NCI-H187 (cell line): ENCODE results near the gene HRH3.

Experiments used
- DNase-seq, 2 experiments: peaks; one replicate each; lab custom pipeline; 2025; lab: John Stamatoyannopoulos, UW

The HRH3 gene

GRCh38 chr20:62243906-62244515 lies 23.9 kb upstream of the HRH3 start:
- no peak for DNase-seq

GRCh38 chr20:62243106-62243505 lies 23.0 kb upstream of the HRH3 start:
- DNase-seq, result no peak

DNA sequence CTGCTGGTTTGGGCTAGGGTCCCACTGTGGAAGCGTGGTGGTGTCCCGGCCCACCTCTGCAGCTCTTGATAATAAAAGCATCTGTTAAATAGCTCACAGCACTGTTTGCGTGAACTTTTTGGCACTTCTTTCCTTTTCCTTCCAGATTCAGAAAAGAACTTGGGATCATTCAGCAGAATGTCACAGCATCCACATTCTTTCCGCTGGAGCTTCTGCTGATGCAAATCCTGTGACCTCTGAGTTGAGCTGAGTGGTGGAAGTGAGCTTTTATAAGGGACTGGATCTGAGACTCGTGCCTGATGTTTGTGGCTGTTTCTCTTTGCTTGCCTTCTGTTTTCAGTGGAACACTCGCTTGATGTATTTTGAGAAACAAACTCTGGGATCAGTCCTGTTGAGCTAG lies 22.1 kb upstream of the HRH3 start:
- DNase-seq, result no peak

GRCh38 chr20:62241506-62241905 lies 21.4 kb upstream of the HRH3 start:
- DNase-seq, result no peak

GRCh38 chr20:62240020-62240685 lies 20.1 kb upstream of the HRH3 start:
- no peak for DNase-seq

- DNase-seq, result no peak
These were observed 19.3 kb upstream of the HRH3 start for GRCh38 chr20:62239278-62239879.

DNA sequence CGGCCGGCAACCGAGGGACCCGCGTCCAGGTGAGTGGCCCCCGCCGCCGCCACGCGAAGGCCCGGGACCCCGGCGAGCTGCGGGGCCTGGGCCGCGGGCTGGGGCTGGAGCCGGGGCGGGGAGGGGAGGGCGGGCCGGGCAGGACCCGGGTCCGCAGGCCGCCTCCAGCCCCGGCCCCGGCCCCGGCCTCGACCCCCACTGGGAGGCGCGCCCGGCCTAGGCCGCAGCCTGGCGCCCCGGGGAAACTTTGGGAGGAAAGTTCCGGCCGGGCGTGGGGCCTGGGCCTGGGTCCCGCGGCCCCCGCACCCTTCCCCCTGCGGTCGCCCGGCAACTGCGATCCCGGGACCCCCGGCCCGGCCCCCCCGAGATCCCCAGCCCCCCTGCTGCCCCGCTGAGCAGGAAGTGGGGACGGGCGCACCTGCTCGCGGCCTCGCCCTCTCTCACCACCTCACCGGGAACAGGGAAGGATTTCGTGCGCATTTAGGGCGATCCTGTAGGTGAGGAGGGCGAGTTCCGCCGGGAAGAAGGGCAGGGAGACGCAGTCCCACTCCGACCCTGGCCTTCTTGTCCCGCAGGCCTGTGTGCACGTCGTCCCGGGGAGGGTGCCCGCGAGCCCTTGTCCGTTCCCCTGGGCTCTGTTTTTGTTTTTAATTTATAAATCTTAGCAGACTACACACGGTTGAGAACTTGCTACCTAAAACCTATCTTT lies 18.6 kb upstream of the HRH3 start:
- peak in 1 of 2 experiments; percentile 43 for DNase-seq

GRCh38 chr20:62237801-62238568 lies 17.9 kb upstream of the HRH3 start, which contains the start of gene OSBPL2:
Gene OSBPL2 (plus strand): TSS chr20:62238521. CDS start chr20:62256185, 17,664 bp downstream.
- peak; percentile 99 for DNase-seq

DNA sequence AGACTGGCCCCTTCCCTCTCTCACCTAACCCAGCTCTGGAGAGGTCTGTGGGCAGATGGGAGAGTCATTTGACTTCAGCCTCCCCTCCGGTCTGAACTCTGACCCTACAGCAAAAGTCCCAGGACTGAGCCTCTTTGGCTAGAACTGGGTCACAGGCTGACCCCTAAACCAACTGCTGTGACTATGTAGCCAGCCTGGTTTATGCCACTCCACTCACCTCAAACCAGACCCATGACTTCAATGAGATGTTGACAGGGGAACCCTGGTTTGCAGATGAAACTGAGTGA lies 17.4 kb upstream of the HRH3 start:
- no peak for DNase-seq

DNA sequence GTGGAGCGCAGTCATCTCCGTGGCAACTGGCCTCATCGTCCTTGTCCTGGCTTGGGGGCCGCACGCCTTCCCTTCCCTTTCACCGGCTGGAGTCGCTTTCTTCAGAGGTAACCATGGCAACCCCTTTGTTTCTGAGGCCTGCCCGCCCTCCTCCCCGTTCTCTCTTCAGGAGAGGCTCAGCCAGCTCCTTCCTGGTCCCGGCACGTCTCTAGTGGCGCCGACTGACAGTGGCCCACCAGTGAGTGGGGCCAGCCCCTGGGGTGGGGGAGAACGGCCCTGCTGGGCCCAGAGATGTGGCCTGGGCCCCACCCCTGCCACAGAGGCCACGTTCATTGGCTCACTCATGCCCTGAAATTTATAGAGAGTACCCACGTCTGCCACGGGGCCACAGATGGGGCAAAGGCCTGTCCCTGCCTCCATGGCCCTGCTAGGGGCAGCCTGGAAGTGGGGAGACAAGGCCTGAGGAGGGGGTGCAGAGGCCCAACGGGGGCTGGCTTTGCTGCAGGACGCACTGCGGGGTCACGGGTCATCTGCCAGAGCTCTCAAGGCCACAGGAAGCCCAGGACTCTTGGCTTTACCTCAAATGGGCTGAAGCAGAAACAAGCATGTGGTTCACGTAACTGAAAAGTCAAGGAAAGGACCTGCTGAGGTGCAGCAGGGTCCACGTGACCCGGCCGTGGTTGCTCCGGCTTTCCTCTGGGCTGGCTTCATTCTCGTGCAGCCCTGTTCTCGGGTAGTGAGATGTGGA lies 16.9 kb upstream of the HRH3 start:
- DNase-seq, result no peak

- DNase-seq, result no peak
These were observed 16.1 kb upstream of the HRH3 start for GRCh38 chr20:62236200-62236599.

DNA sequence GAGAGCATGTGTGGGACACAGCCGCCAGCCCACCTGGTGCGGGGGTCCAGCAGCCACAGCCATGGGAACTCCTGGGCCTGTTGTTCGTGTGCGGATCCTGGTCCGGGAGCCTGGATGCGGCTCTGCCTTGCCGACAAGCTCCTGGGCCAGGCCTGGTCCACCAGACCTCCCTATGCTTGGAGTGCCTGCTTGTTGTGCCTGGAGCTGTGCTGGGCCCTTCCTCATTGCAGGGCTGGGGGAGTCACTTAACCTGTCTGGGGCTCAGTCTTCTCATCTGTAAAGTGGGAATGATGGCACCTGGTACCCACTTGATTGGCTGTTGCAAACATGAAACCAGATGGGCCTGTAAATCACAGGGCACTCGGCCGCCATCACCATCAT lies 15.7 kb upstream of the HRH3 start:
- no peak for DNase-seq

GRCh38 chr20:62235001-62235776 lies 15.1 kb upstream of the HRH3 start:
- DNase-seq, result no peak

GRCh38 chr20:62234339-62234738 lies 14.3 kb upstream of the HRH3 start:
- DNase-seq, result no peak

GRCh38 chr20:62233684-62234083 lies 13.6 kb upstream of the HRH3 start:
- no peak for DNase-seq

DNA sequence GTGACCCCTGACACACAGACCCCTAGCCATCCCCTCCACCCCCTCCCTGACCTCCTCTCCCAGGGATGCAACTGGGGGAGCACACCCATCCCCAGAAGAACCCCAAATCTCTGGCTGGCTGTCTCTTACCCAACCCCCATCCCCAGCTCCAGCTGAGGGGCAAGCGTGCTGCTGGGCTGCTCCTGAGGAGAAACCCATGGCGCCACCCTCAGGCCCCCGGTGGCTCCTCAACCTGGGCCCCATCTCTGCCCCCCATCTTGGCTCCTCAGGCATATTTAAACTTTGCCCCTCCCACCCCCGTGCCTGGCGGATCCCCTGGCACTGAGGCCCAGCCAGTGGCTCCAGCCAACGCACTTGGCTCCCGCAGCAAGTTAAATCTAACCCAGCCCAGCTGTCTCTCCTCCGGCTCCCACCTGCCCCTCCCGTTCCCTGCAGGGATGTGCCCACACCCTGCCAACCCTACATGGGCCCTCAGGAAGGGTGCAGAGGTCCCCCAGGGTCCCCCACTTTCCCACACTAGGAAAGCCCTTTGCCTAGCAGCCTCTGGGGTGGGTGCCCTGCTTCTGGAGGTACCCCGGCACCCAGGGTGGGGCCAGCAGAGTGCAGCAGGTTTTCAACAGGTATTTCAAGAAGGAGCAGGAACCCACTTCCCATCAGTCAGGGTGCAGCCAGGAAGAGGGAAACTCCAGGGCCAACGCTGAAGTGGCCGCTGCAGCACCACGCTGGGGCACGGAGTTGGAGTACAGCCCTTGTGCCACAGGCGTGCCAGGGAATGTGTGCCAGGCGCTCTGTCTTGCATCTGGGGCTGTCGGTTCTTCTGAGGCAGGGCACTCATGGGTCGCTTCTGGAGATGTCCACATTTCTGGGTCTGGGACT lies 12.9 kb upstream of the HRH3 start:
- no peak for DNase-seq

DNA sequence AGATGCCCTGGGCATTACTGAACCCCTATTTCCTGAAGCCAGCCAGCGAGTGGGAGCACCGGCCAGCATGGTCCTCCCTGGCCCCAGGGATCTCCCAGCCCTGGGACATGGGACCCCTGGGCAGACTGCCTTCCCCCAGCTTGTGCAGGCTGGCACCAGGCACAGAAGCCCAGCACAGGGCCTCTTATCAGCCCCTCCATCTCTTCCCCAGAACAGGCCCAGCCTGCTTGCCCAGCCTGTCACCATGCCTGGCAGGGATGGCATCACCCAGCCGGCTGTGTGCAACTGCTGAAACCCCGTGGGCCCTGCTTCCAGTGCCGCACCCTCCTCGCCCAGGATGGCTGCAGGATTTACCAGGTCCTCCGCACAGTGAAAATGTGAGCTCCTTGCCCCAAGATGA lies 12.1 kb upstream of the HRH3 start:
- no peak for DNase-seq

DNA sequence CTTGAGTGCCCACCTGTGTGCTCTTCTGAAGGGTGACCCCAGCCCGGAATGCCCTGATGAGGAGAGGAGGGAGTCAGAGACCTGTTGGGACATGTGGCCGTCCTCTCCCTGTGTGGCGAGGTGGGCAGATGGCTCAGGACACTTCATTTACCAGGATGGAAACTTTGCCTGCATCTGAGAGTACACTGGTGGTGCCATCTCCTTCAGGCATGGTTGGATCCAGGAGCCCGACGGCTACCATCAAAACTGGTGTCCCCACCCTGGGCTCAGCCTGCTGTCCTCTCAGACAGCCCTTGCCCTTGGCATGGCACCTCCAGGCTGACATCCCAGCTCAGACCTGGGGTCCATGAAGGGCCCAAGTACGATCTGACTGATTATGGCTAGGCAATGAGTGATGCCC lies 11.2 kb upstream of the HRH3 start:
- no peak for DNase-seq

DNA sequence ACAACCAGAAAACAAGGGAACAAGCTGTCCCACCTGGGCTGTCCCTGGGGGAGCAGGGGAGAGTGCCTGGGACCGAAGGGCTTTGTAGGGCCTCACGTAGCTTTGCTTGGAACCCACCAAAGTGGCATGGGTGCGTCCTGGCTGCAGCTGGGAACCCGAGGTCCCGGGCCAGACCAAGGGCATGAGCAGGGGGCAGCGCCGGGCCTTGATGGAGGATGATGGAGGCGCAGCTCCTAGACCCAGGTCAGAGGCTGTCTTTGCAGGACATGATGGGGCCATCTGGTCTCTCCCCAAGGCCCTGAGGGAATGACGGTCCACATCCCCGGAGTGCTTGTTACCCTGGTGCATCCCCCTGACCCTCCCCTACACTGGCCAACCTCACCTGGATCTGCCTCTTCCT lies 10.6 kb upstream of the HRH3 start:
- no peak for DNase-seq

DNA sequence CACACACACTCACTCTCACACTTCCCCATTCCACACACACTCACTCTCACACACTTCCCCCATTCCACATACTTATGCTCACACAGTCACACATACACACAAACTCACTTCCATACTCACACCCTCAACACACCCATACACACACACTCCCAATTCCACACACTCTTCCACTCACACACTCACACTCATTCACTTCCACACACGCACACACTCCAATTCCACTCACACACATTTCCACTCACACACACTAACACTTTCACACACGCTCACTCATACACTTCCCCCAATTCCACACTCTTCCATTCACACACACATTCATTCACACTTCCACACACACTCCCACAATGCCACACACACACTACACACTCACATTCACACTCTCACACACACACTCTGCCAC lies 10.2 kb upstream of the HRH3 start:
- DNase-seq, result no peak
